HG03432 (cell line): ENCODE data around the gene CDKAL1.
"Not testable (repeated sequence)": the region's sequence is repeated elsewhere in the genome, so short reads cannot be mapped to it uniquely, and the experiment has no call there.

Experiments
- ATAC-seq: cut with Tn5 transposase; IDR thresholded peaks from one replicate; pipeline ENCODE4 v1.9.1; 2021; ENCODE audit warnings: mild to moderate bottlenecking, moderate library complexity; ENCODE audit not compliant: unreplicated experiment

Gene CDKAL1

DNA sequence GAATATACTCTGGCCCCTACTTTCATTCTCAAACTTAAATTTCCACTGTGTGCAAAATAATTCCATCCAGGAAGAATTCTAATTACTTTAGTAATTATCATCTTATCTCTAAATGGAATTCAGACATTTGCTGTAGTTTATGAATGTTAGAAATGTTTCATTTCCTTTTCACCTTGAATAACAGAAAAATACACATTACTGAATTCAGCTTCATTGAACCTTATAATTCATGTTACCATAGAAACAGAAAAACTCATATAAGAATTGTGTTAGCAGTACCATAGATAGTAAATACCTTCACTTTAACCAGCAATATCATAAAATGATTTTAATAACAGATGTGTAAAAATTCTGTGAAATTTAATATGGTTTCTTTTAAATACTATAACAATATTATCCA lies 514.9 kb downstream of the CDKAL1 start:
- ATAC-seq = no peak

DNA sequence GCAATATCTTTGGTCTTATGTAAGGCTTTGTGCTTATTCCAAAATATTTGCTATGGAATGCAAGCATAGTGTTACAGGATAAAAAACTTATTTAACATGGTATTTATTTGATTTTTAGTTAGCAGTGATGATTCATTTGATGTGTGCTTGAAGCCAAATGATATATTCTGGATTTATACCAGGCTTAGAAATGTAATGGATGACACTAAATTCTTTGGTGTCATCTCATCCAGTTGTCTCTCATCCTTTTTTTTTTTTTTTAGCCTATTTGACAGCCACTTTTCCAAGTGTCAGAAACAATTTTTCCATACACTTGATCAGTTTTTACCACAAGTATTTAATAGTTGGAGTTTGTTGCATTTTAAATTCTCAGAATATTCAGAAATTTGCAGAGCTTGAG lies 515.3 kb downstream of the CDKAL1 start:
- ATAC-seq = no peak

DNA sequence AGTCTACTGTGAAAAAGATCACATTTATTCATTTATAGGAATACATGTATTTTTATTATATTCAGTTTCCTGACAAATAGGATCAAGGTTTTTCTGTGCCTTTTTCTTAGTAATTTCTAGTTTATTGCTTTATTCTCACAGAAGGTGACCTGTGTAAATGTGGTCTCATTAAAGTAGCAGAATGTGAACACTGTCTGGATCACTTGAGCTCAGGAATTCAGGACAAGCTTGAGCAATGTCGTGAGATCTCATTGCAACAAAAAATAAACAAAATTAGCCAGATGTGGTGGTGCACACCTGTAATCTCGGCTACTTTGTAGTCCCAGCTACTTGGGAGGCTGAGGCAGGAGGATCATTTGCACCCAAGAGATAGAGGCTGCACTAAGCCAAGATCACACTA lies 516.7 kb downstream of the CDKAL1 start:
- no peak for ATAC-seq

DNA sequence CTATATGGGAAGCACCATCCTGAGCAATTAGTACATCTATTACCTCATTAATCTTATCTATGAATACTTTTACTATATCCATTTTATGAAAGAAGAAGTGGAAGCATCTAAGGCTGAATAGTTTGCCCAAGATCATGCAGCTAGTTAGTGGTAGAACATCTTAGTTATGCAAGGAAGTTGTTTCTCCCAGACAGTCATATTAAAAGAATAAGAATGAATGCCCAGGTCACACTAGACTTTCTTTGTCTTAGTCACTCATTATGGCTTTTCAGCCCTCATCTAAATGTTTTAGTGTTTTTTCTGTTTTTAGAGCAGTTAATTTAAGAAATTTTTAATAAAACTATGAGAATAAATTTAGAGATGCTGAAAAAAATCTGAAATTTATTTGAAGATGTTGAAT lies 517.5 kb downstream of the CDKAL1 start:
- no peak for ATAC-seq

DNA sequence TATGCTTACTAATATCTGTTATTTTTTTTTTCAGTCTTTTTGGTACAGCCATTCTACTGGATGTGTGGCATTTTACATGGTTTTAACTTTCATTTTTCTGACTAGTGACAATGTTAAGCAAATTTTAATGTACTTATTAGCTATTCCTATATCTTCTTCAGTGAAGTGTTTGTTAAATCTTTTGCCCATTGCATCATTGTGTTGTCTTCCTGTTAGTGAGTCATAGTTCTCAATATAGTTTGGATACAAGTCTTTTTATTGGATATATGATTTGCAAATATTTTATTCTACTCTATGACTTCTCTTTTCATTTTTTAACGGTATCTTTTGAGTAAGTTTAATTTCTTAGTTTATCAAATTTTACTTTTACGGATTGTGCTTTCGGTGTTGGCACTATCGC lies 519.4 kb downstream of the CDKAL1 start:
- ATAC-seq = no peak

DNA sequence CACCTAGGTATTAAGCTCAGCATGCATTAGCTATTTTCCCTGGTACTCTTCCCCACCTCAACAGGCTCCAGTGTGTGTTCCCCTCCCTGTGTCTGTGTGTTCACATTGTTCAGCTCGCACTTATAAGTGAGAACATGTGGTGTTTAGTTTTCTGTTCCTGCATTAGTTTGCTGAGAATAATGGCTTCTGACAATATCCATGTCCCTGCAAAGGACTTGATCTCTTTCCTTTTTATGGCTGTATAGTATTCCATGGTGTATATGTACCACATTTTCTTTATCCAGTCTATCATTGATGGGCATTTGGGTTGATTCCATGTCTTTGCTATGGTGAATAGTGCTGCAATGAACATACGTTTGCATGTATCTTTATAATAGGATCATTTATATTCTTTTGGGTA lies 521.2 kb downstream of the CDKAL1 start:
- not testable (repeated sequence) for ATAC-seq

DNA sequence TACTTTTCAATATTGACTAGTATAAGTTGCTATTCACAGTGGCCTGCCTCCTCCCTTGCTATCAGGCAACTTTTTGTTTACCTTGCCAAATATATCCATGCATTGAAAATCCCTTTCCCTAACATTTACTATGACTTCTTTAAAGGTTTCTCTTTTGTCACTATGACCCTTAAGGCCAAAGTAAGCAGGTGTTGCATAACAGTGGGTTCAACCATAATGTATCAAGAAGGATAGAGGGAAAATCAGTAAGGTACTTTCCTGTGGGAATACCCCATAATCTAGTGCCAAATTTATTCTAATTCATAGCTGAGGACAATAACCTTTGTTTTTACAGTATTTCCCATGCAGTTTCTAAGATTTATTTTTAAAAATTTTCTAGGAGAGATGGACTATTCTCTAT lies 527.6 kb downstream of the CDKAL1 start:
- ATAC-seq = no peak

DNA sequence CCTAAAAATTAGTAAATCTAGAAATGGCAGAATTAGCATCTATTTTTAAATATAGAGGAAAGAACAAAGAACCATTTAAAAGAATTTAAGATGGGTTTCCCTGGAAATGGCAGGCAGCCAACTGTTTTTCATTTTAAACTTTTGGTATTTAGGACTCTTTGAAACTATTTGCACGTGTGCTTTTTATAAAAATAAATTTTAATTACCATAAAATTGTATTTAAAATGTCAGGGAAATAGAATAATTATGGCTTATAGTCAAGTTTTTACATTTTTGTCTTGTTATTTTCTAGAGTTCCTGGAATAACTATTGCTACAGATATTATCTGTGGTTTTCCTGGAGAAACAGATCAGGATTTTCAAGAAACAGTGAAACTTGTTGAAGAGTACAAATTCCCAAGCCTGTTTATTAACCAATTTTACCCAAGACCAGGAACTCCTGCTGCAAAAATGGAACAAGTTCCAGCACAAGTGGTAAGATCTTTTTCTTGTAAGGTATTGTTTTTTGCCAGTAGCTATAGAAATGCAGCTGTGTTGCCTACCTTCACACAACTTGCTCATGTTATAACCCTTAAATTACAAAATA lies 530.6 kb downstream of the CDKAL1 start:
- no peak for ATAC-seq

DNA sequence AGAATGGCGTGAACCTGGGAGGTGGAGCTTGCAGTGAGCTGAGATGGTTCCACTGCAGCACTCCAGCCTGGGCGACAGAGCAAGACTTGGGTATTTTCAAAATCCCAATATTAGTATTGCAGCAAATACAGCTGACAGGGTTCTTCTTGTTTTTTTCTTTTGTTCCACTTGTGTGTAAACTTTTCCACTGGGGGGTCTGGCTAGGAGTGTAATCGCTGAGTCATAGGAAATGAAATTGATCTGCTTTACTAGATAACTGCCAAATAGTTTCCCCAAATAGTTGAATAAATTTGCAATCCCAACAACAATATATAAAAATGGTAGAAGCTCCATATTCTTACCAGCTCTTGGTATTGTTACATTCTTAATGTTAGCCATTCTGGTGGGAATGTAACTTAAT lies 533.3 kb downstream of the CDKAL1 start:
- no peak for ATAC-seq

DNA sequence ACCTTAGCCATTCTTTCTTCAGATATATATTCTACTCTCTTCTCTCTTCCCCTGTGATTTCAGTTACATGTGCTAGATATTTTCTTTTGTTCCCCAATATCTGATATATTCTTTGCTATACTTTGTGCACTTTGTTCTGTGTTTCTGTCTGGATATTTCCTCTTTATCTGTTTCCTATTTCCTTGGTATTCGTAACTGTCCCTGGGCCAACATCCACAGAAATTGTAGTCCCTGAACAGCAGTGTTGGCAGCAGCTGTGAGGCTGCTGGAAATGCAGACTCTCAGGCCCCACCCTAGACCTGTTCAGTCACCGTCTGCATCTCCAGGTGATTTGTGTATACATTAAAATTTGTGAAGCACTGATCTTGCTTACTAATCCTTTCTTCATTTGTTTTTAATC lies 536.4 kb downstream of the CDKAL1 start:
- no peak for ATAC-seq

DNA sequence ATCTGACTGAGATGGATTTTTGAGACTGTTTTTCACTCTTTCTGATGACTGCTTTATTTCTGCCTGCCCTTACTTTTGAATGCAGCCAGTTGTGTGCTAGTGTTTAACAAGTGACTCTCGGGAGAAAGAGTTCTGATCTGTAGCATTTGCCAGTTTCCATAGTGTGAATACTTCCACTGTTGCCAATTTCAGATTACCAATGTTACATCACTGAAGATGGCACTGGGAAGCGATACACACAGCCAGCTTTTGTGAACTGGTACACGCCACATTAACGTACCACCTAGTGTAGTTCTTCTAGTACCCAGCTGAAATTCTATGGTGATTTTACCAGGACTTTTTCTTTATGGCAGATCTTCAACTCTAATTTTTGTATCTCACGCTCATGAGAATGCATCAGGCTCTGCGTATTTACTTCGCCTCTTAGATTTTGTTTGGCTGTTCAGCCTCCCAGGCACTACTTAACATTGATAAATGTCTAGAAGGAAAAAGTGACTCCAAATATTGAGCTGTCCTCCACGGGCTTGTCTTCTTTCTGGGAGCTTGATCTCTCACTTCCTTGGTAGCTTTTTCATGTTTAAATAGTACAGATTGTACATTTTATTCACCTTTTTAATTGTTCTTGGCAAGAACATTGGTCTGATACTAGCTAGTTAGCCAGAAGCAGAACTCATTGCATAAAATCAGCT lies 537.7 kb downstream of the CDKAL1 start:
- no peak for ATAC-seq

DNA sequence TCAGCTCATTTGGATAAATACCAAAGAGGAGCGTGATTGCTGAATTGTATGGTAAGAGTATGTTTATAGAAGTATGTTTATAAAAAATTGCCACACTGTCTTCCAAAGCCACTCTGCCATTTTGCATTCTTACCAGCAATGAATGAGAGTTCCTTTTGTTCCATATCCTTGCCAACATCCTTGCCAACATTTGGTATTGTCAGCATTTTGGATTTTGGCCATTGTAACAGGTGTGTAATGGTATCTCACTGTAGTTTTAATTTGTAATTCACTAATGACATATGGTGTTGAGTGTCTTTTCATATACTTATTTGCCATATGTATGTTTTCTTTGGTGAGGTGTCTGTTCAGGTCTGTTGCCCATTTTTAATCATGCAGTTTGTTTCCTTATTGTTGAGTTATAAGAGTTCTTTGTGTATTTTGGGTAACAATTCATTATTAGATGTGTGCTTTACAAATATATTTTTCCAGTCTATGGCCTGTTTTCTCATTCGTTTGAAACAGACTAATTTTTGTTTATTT lies 539.1 kb downstream of the CDKAL1 start:
- ATAC-seq = no peak

DNA sequence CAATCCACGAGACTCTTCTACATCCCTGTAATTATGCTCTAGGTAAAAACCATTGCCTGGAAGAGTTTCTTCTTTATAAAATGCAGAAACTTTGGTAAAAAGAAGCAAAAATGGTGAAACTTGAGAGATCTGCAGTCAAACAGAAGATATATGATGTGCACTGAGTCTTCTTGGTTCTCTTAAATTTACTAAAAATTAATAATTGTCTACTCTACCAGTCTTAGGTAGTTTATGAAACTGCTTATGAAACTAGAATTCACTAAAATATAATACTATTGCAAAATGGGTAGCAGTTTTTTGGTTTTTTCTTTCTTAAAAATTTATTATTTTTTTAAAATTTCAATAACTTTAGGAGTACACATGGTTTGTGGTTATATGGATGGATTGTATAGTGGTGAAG lies 540.2 kb downstream of the CDKAL1 start:
- no peak for ATAC-seq

DNA sequence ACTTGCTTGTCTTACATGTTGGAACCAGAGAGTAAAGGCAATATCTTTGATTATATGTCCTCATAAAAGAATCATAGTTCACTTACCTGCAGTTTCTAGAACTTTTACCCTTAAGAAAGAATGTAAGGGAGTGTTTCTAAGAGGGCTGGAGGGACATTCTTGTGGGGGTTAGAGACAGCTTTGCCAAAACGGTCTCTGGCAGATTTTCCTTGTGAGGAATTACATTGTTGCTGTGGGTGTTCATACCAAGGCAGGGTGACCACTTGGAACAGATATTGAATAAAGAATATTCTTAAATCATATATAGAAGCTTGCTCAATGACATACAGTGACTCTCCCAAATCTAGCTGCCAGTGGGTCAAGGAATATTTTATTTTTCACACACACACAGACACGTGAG lies 541.7 kb downstream of the CDKAL1 start:
- no peak for ATAC-seq

DNA sequence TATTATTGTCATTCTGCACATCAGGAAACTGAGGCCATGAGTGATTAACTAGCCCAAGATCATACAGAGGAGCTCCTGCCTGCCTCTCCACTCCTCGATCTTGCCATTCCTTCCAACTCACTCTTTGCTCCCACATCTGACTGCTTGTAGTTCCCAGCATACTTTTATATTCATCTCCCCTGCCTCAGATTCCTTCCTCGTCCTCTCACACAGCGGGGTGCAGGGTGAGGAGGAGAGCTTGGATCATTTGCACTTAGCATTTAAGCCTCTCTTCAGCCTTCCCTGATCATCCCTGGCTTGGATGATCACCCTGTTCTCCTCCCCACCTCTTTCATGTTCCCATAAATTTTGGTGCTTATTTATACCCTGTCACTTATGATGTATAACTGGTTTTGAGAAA lies 544.2 kb downstream of the CDKAL1 start:
- ATAC-seq = no peak

DNA sequence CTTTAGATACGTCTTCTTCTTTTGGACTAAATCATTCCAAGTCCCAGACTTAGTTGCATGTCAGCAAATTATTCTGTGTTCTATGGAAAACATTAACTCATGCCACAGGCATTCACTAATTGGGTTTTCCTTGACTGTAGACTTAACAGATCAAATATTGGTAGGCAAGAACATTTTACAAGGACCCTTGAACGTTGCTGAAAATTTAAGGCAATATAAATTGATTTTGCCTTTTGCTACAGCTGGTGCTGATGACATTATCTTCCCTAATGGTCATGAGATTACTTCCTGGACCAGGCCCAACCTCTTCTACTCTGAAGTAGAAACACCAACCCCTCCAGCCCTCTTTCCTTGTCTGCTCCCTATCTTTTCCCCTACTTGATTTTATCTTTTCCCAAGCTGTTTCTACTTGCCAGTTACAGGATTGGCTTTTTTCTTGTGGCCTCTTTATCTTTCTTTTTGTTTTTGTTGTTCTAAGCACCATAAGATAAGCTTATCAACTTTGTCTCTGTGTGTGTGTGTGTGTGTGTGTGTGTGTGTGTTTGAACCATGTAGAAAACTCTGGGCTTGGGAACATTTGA lies 545.3 kb downstream of the CDKAL1 start:
- ATAC-seq = no peak

DNA sequence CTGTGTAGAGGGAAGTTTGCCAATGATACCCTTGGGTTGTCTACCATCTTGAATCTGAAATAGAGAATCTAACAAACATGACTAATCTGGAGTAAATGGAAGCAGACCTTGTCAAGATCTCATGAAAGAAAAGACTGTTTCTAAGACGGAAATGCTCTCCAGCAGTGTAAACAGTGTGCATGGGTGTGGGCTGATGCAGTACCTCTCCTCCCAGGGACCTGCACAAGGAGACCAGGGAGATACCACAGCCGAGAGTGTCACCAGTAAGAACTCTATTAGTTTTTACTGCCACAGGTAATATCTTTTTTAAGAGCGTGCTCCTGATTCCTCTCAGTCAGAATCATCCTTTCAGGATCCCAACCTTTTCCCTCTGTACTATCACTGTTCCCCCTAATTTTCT lies 546.0 kb downstream of the CDKAL1 start:
- no peak for ATAC-seq

DNA sequence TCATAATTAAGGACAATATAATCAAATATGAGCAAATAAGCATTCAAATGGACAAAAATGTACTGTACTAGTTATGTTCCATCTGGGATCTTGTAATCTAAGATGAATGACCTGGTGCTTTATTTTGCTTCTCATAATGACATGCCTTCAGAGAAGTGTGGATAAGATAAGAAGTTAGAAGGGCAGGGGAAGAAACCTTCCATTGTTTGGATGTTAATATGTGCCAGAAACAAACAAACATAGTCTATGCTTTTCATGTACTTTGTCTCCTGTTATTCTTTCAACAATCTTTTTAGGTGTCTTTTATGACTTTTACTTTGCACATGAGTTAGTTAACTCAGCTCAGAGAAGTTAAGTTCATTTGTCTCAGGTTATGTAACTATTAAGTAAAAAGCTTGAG lies 547.8 kb downstream of the CDKAL1 start:
- no peak for ATAC-seq

DNA sequence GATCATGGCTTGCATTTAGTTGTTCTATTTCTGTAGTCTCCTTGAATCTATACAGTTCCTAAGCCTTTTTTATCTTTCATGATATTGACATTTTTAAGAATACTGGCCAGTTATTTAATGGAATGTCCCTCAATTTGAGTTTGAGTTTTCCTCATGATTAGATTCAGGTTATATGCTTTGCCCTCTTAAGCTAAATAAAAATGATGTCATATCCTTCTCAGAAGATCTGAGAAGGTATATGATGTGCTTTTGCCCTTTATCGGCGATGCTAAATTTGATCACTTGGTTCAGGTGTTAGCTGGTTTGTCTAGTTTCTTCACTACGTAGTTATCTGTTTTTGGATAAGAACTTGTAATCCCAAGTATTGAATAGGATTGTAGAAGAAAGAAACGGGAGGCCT lies 549.5 kb downstream of the CDKAL1 start:
- no peak for ATAC-seq

DNA sequence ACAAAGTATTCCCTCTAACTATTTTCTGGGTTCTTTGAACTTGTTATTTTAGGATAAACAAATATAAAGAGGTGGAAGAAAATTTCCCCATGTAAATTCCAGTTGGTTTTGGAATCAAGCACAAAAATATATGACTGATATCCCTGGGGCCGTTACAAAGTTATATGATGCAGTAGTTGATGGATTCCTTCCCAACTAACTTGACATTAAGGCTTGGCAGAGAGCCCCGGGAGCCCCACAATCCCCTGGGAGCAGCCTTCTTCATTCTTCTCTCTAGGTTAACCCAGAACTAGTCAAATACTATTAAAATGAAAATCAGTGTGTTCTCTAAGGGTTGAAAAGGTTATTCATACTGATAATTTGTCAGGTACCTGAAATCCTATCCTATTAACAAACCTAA lies 550.4 kb downstream of the CDKAL1 start:
- ATAC-seq = no peak

DNA sequence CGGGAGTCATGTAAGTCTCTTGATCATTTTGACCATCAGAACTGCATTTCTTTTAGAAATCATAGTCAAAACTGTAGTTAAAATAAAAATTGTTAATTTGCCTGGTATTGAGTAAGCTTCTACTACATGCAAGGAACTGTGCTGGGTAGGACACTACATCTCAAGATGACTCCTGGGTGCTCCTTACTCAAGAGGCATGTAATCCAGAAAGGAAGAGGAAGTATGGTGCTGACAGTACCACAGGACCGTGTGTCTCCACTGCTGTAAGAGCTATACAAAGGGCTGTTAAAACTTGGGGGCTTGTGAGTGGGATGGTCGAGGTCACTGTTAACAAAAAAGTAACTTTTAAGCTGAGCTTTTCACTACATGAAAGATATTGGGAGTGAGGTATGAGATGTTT lies 551.0 kb downstream of the CDKAL1 start:
- no peak for ATAC-seq

DNA sequence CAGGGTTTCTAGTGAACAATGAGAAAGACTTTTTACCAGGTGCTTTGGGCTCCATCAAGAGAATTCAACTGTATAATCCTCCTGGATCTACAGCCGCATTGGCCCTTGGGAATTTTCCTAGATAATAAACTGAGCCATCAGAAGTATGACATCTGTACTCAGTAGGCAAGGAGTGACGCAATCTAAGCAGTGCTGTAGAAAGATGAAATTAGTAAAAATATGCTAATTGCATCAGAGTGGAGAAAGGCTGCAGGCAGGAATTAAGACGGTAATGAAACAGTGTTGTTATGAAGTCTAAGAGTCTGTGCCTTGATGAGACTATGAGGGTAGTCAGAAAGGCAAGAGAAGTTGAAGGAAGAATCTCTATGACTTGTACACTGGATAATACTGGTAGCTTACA lies 551.4 kb downstream of the CDKAL1 start:
- ATAC-seq = no peak

DNA sequence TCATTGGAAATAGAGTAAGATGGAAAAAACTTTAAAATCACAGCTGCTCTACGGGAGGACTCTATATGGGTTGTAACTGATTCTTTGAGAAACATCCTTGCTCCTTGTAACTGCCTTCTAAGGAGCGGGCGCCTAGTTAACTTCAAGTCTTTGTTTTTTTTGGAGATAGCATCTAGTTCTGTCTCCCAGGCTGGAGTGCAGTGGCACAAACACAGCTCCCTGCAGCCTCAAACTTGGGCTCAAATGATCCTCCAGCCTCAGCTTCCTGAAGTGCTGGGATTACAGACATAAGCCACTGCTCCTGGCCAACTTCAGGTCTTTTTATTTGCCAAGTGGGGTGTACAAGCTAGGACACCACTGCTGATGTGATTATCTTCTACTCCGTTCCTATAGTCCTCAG lies 552.9 kb downstream of the CDKAL1 start:
- no peak for ATAC-seq
